Germinal center (tissue), 1 donor: ENCODE results near the gene UCN3.
"Not testable (repeated sequence)": the region's sequence is repeated elsewhere in the genome, so short reads cannot be mapped to it uniquely, and the experiment has no call there.

Experiments used
- DNase-seq: peaks from one replicate; pipeline ENCODE4 v3.0.0; 2012; ENCODE audit warnings: mixed read lengths, low spot score

UCN3 gene

DNA sequence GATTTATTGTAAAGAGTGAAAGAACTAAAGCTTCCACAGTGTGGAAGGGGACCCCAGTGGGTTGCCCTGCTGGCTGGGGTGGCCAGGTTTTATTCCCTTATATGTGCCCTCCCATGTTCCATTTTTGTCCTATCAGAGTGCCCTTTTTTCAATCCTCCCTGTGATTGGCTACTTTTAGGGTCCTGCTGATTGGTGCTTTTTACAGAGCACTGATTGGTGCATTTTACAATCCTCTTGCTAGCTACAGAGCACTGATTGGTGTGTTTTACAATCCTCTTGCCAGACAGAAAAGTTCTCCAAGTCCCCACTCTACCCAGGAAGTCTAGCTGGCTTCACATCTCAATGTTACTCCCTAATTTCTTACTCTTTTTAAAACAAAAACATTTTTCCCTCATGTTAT is 46.0 kb downstream of the UCN3 start:
- not testable (repeated sequence) for DNase-seq

DNA sequence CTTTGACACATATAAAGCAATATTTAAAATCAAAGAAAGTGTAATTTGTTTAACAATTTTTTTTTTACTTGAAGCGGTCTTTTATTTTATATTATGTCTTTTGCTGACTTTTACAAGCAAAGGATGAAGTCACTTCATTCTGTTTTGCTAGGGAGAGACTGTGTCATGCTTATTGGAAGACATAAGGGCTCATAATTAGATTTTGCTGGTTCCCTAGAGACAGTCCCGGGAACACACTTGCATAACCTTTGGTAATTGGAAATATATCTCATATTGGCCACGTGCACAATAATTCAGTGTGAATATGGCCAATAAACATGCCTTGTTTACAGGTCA is 47.1 kb downstream of the UCN3 start:
- no peak for DNase-seq

DNA sequence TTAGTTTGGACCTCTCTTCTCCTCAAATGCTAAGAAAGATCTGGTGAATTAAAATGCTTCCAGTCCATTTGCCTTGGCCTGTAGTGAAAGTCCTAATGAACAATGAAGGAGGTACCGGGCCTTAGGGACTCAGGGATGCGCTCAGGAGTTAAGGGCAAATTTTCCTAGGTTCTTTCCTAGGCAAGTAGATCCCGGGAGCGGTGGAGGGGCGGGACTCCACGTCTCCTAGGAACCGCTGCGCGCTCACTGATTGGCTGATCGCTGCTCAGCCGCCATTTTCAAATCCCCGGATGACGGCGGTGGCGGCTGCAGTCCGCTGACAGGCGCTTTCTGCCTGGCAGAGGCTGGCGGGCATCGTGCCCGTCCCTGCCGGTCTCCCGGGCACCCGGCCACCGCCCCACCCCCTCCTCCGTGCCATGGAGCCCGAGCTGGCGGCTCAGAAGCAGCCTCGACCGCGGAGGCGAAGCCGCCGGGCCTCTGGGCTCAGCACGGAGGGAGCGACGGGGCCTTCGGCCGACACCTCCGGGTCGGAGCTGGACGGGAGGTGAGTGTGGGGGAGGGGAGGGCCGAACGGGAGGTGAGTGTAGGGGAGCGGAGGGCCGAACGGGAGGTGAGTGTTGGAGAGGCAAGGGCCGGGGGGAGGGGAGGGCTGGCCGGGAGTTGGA is 47.6 kb downstream of the UCN3 start, which contains the start of gene NET1:
NET1 (plus strand) TSS at position 281 of the 665 bp plus-strand sequence; CDS start at position 417, 136 bp downstream.
- peak; percentile 90 for DNase-seq

DNA sequence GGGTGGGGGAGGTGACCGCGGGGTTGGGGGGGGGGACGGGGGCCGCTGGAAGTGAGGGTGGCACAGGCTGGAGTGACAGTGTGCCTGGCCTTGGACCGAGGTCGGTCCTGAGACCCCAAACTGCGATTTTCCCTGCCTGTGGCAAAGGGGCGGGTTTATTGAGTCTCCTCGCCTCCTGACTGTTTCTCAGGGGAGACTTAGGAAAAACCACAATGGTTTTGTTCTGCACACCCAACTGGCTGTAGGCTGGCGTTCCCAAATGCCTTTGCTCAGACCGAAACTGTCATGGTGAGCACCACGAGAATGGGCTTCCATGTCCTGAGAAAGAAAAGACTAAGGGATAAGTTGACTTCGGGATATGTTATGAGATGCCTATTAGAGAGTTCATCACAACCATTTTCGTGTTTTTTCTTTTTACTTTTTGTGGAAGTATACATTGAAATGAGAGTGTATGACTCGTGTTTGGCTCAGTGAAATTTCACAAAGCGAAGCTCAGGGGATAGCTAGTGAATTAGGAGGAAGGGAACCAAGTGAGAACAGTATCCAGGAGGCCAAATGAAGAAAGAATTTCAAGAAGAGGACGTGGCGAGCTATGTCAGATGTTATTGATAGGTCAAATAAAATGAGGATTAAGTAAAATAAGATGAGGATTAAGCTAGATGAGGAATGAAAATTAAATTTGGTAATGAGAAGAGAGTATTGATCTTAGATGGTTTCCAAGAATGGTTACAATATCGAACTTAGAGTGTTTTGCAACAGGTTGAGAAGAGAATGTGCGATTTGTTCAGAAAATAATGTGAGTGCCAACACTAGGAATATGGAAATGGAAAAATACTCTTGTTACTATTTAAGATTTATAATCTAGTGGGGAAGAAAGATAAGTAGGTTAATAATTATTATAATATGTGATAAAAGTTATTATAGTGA is 48.5 kb downstream of the UCN3 start:
- DNase-seq: no peak

DNA sequence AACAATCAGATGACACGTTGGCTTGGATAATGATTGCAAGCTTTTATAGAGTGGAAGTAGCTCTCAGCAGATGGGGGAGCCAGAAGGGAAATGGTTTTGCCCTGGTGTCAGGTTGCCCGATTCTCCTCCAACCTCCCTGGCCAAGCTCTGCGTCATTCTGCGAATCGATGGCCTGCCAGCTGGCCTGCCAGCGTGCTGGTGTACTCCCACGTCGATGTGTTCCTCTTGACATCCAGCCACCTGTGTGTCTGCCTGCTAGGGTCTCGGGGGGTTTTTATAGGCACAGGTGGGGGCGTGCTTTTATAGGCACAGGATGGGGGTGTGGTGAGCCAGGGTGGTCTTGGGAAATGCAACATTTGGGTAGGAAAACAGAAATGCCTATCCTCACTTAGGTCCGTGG is 52.2 kb downstream of the UCN3 start:
- no peak for DNase-seq

DNA sequence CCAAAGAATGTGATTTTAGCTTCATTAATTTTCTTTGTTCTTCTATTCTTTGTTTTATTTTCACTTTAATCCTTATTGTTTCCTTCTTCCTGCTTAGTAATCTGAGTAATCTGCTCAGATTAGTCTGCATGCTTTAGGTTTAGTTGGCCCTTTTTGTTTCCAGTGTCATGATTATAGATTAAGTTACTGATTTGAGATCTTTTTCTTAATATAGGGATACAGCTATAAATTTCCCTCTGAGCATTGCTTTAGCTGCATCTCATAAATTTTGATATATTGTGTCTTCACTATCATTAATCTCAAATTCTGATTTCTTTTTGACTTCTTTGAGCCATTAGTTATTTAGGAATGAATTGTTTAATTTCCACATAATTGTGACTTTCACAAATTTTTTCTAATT is 53.8 kb downstream of the UCN3 start:
- no peak for DNase-seq

DNA sequence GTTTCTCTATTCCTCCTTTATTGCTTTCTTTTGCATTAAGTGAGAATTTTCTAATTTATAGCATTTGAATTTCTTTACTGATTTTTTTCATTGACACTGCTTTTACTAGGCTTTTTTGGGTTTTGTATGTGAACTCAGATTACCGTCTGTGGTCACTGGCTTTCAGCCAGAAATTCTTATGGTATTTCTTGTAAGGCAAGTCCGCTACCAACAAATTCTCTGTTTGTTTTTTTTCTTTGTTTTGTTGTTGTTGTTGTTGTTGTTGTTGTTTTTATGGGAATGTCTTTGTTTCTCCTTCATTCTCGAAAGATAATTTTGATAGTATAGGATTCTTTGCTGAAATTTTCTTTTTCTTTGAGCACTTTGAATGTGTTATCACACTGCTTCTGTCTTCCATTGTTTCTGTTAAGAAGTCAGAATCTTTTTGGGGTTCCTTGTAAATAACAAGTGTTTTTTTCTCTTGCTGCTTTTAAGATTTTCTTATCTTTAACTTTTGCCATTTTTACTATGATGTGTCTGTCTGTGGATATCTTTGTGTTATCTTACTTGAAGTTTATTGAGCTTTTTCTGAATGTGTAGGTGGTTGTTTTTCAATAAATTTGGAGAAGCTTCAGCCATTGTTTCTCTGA is 54.8 kb downstream of the UCN3 start:
- DNase-seq: no peak

DNA sequence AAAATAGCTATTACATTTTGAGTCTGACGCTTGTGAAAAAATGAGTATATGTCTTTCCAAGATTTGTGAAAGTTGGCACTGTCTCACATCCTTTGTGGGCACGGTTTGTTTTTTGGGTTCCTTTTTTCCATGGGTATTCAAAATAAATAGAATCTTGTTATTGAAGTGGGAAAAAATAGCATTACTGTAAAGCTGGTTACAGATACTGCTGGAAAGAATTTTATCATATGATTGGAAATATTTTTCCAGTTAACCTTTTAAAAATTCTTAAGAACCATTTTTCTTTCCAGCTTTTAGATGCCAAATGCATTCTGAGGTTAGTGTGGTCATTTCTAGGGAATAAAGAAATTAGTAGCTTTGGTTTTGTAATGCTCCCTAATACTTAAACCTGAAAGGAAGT is 59.0 kb downstream of the UCN3 start:
- DNase-seq: no peak
